ENCODE data around the gene ELAVL1. TPM values are rescaled to one million over a fixed set of nuclear protein-coding genes. Genes with fewer than 3 reads are reported as not detected.
"Not testable (repeated sequence)": the region's sequence is repeated elsewhere in the genome, so short reads cannot be mapped to it uniquely, and the experiment has no call there.

The ELAVL1 gene
- total RNA-seq, 1 donor from 2014 or later = 116 TPM

- H3K4me1 Mint-ChIP-seq = peaks cover 28% of the 10 kb centered on the region
- H3K9me3 Mint-ChIP-seq = no peaks in the 10 kb centered on the region
- peak; percentile 33 for TF ChIP-seq CTCF (IDR thresholded peaks at IDR 0.05; ENCODE audit: unreplicated experiment)
- peak within 1 kb of the TSS; percentile 70 for H3K4me3 Mint-ChIP-seq
- no peaks in the 10 kb centered on the region for H3K36me3 Mint-ChIP-seq
- peaks cover 38% of the 10 kb centered on the region for H3K27me3 Mint-ChIP-seq (ENCODE audit: low read depth)
- H3K27ac Mint-ChIP-seq = peak within 1 kb of the TSS; percentile 92
- peak; percentile 91 to 93 for DNase-seq (ENCODE audit: low spot score in 2 of 2, unreplicated experiment in 2 of 2)
These were observed 85.6 kb downstream of the ELAVL1 start, which contains the start of gene SNAPC2 for GRCh38 chr19:7919610-7920518. Gene SNAPC2, plus strand, starts transcription at chr19:7920338. Its CDS starts 29 bp downstream, at chr19:7920367.

- H3K4me1 Mint-ChIP-seq = peaks cover 25% of the 10 kb centered on the region
These were observed 86.6 kb downstream of the ELAVL1 start for GRCh38 chr19:7918615-7919421.

GRCh38 chr19:7918062-7918614, 87.3 kb downstream of the ELAVL1 start:
- not testable (repeated sequence) for DNase-seq (ENCODE audit: low spot score in 2 of 2, unreplicated experiment in 2 of 2); H3K36me3 Mint-ChIP-seq; H3K27ac Mint-ChIP-seq; H3K9me3 Mint-ChIP-seq
- H3K4me1 Mint-ChIP-seq = peaks cover 23% of the 10 kb centered on the region
- peak overlapping the region; percentile 43 for H3K4me3 Mint-ChIP-seq
- peaks cover 50% of the 10 kb centered on the region for H3K27me3 Mint-ChIP-seq (ENCODE audit: low read depth)

More at GRCh38 chr19:7918615-7919421, 86.6 kb downstream of the ELAVL1 start:
- H3K4me3 Mint-ChIP-seq = peak overlapping the region; percentile 70
- no peaks in the 10 kb centered on the region for H3K36me3 Mint-ChIP-seq
- H3K9me3 Mint-ChIP-seq = no peaks in the 10 kb centered on the region
- H3K27ac Mint-ChIP-seq = no peak overlapping the region
- DNase-seq (ENCODE audit: low spot score in 2 of 2, unreplicated experiment in 2 of 2) = peak in 1 of 2 experiments; percentile 16
- peaks cover 46% of the 10 kb centered on the region for H3K27me3 Mint-ChIP-seq (ENCODE audit: low read depth)
- TF ChIP-seq CTCF (IDR thresholded peaks at IDR 0.05; ENCODE audit: unreplicated experiment) = no peak

- no peaks in the 10 kb centered on the region for H3K9me3 Mint-ChIP-seq
These were observed 88.0 kb downstream of the ELAVL1 start for GRCh38 chr19:7917267-7918061.

GRCh38 chr19:7916955-7917266, 88.5 kb downstream of the ELAVL1 start:
- Mint-ChIP-seq H3K9me3 (no peaks in the 10 kb centered on the region), H3K4me3 (peak overlapping the region; percentile 61), H3K36me3 (peaks cover 7% of the 10 kb centered on the region), H3K27me3 (ENCODE audit: low read depth) (peaks cover 52% of the 10 kb centered on the region), H3K4me1 (peaks cover 22% of the 10 kb centered on the region), H3K27ac (no peak overlapping the region)
- TF ChIP-seq CTCF (IDR thresholded peaks at IDR 0.05; ENCODE audit: unreplicated experiment) = no peak
- DNase-seq (ENCODE audit: low spot score in 2 of 2, unreplicated experiment in 2 of 2) = no peak

More at GRCh38 chr19:7917267-7918061, 88.0 kb downstream of the ELAVL1 start:
- peak; percentile 38 to 70 for DNase-seq (ENCODE audit: low spot score in 2 of 2, unreplicated experiment in 2 of 2)
- H3K4me3 Mint-ChIP-seq = peak overlapping the region; percentile 61
- peaks cover 52% of the 10 kb centered on the region for H3K27me3 Mint-ChIP-seq (ENCODE audit: low read depth)
- peaks cover 22% of the 10 kb centered on the region for H3K4me1 Mint-ChIP-seq
- no peak for TF ChIP-seq CTCF (IDR thresholded peaks at IDR 0.05; ENCODE audit: unreplicated experiment)
- no peak overlapping the region for H3K27ac Mint-ChIP-seq
- H3K36me3 Mint-ChIP-seq = peaks cover 5% of the 10 kb centered on the region
